LNCaP clone FGC (cell line): ENCODE measurements around the gene NR3C2.

Experiments used
- DNase-seq: peaks from one replicate; pipeline ENCODE4 v3.0.0-alpha.2; 2011; ENCODE audit warnings: low read depth
- H3K4me3 ChIP-seq: 2 replicates; pipeline ENCODE4 v1.5.1; 2011; ENCODE audit warnings: mild to moderate bottlenecking, low read depth, low read length, control low read depth
- TF ChIP-seq, protein P1 (sequence below): IDR thresholded peaks from 2 replicates; pipeline ENCODE4 v1.5.1; 2012; ENCODE audit warnings: mild to moderate bottlenecking; ENCODE audit not compliant: control insufficient read depth, insufficient read depth; ENCODE audit errors: extremely low read depth

The NR3C2 gene

DNA sequence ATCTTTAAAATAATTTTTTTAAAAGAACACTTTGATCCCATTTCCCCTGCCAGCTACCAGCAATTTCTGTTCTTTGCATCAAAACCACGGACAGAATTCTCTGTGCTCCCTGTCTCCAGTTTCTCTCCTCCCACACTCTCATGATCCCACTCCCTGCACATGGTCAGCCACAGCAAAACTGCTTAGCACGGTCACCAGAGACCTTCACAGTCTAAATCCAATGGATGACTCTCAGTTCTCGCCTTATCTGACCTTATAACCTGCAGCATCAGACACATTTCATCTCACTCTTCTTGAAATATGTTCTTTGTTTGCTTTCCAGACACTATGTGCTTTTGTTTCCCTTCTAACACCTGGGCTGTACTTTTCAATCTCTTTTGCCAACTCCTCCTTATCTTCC lies 131.5 kb downstream of the NR3C2 start:
- no peak overlapping the region for H3K4me3 ChIP-seq
- no peak for DNase-seq
- TF ChIP-seq, protein P1, sequence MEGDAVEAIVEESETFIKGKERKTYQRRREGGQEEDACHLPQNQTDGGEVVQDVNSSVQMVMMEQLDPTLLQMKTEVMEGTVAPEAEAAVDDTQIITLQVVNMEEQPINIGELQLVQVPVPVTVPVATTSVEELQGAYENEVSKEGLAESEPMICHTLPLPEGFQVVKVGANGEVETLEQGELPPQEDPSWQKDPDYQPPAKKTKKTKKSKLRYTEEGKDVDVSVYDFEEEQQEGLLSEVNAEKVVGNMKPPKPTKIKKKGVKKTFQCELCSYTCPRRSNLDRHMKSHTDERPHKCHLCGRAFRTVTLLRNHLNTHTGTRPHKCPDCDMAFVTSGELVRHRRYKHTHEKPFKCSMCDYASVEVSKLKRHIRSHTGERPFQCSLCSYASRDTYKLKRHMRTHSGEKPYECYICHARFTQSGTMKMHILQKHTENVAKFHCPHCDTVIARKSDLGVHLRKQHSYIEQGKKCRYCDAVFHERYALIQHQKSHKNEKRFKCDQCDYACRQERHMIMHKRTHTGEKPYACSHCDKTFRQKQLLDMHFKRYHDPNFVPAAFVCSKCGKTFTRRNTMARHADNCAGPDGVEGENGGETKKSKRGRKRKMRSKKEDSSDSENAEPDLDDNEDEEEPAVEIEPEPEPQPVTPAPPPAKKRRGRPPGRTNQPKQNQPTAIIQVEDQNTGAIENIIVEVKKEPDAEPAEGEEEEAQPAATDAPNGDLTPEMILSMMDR, result no peak

DNA sequence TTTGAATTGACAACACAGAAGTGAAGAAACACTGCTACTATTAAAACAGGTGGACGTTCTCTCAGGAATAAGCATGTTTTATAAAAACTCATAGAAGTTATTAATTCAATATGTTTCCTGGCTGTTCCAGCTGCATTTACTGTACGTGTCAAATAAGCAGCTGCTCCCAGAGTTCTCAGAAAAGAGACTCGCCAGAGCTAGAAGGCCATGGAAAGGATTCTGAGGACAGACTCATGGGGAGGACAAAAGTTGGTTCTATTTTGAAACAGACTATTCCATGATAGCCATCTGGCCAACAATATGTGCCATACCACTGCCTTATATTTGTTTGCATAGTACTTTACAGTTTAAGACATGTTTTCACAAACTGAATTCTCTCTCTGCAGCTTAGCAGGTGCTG lies 136.5 kb downstream of the NR3C2 start:
- TF ChIP-seq, protein P1, result no peak
- no peak for DNase-seq
- H3K4me3 ChIP-seq, result no peak overlapping the region

DNA sequence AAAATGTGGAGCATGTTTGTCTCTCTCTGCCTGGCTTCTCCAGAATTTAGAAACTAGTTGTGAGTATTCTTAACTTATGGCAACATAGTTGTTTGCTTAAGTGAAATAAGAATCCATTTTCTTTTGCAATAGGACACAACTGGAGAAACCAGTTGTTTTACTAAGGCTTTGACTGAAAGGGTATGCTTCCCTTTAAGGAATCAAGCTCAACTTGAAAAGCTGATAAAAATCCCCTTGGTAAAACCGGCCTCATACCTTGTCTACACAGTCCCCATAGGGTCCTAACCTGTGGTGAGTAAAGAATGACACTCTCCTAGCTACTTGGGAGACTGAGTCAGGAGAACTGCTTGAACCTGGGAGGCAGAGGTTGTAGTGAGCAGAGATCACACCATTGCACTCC lies 139.8 kb downstream of the NR3C2 start:
- TF ChIP-seq, protein P1, result no peak
- DNase-seq, result no peak
- no peak overlapping the region for H3K4me3 ChIP-seq

DNA sequence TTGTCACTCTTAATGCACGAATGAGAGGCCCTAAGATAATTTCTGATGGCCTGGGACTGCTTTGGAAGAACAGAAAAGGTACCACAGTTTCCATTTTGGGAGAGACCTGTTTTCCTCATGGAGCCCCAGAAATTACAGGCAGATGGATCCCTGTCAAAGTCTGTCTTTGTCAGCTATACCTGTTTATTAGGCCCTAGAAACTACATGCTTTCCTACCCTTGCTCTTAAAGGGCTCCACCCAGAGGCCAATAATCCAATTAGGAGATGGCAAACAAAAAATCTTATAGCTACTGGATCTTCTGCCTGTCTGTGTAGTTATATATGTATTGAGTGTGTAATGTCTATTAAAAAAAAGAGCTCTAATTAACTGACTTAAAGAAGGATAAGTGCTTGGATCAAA lies 141.3 kb downstream of the NR3C2 start:
- no peak for DNase-seq
- TF ChIP-seq, protein P1, result no peak
- H3K4me3 ChIP-seq, result no peak overlapping the region

DNA sequence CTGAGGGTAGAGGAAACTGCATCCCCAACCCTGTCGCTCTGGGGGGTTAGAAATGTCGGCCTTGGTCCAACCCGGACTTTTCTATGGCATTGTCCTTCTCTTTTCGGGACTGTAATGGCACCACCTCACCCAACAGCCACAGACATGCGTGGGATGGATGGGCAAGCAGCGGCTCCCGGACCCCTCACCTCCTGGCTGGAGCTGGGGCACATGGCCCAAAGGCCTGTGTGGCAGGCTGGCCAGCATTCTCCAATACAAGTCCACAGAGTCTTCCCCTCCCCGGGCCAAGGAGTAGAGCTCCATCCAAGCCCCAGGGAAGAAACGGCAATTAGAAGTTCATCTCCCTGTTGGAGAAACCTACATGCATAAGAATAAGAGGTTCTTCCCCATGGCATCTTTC lies 142.9 kb downstream of the NR3C2 start:
- TF ChIP-seq, protein P1, result no peak
- no peak for DNase-seq
- H3K4me3 ChIP-seq, result no peak overlapping the region

DNA sequence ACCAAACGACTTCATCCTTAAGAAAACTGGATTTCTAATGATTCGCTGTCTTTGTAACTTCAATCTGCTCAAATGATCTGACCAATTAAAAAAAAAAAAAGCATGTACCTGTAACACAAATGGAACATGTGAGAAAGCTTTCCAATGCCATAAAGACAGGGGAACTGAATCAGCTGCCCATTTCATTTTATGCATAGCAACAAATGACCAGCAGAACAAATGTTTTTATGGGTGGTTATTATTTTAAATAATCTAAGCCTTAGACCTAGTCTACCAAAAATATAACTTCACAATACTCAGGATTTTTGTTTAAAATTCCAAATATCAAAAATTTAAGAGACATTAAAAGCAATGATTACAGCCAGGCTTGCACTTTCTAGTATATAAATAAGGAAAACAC lies 145.7 kb downstream of the NR3C2 start:
- TF ChIP-seq, protein P1, result no peak
- no peak overlapping the region for H3K4me3 ChIP-seq
- DNase-seq, result no peak

DNA sequence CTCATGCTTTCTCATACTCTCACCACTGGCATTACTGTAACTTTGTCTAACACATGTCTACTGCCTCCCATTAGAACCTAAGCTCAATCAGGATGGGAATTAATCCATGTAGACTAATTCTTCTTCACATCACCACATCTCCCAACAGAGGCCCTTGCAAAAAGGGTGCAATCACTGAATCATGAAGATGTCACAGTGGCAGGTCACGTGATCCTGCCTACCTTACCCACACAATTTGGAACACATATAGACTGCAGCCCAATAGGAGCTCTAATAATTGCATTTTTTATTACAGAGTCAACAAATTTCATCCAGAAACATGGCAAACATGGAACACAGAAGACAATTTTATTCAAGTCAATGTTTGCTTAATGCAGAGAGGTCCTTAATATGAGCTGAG lies 146.6 kb downstream of the NR3C2 start:
- TF ChIP-seq, protein P1, result no peak
- DNase-seq, result no peak
- no peak overlapping the region for H3K4me3 ChIP-seq
